GM23248 (cell line): ENCODE data around the gene DEGS1. TPM values are rescaled to one million over a fixed set of nuclear protein-coding genes. Genes with fewer than 3 reads are reported as not detected.

Experiments
- DNase-seq: peaks from one replicate; pipeline ENCODE4 v3.0.0-alpha.2; 2015
- H2AFZ ChIP-seq: fragments of 200-600 bp; sonication (generic); 2 replicates; pipeline ENCODE4 v1.6.1; 2016; ENCODE audit warnings: antibody characterized with exemption
- H3F3A ChIP-seq: fragments of 200-600 bp; sonication (generic); 2 replicates; pipeline ENCODE4 v1.6.1; 2016; ENCODE audit warnings: mild to moderate bottlenecking, antibody characterized with exemption, mixed run types; ENCODE audit not compliant: insufficient read depth
- H3K27ac ChIP-seq: fragments of 200-600 bp; sonication (generic); 2 replicates; pipeline ENCODE4 v1.5.1; 2016; ENCODE audit warnings: mild to moderate bottlenecking
- H3K27me3 ChIP-seq: fragments of 200-600 bp; sonication (generic); replicated peaks from 2 replicates; pipeline ENCODE4 v1.6.1; 2016; ENCODE audit warnings: mild to moderate bottlenecking; ENCODE audit not compliant: insufficient read depth
- H3K36me3 ChIP-seq: fragments of 200-600 bp; sonication (generic); 2 replicates; pipeline ENCODE4 v1.6.1; 2016; ENCODE audit warnings: low read depth, mild to moderate bottlenecking
- H3K4me1 ChIP-seq: fragments of 200-600 bp; sonication (generic); 2 replicates; pipeline ENCODE4 v1.6.1; 2016; ENCODE audit warnings: mild to moderate bottlenecking; ENCODE audit not compliant: insufficient read depth
- H3K4me2 ChIP-seq: fragments of 200-600 bp; sonication (generic); one replicate; pipeline ENCODE4 v1.6.1; 2016; ENCODE audit warnings: mild to moderate bottlenecking; ENCODE audit not compliant: unreplicated experiment
- H3K4me3 ChIP-seq: fragments of 200-600 bp; sonication (generic); 2 replicates; pipeline ENCODE4 v1.5.1; 2016; ENCODE audit warnings: mild to moderate bottlenecking
- H3K79me2 ChIP-seq: fragments of 200-600 bp; sonication (generic); 2 replicates; pipeline ENCODE4 v1.6.1; 2016; ENCODE audit warnings: mild to moderate bottlenecking; ENCODE audit not compliant: insufficient read depth
- H3K9ac ChIP-seq: fragments of 200-600 bp; sonication (generic); 2 replicates; pipeline ENCODE4 v1.6.1; 2016; ENCODE audit warnings: mild to moderate bottlenecking
- H3K9me2 ChIP-seq: fragments of 200-600 bp; sonication (generic); 2 replicates; pipeline ENCODE4 v1.6.1; 2016; ENCODE audit warnings: mixed run types, mild to moderate bottlenecking, moderate library complexity; ENCODE audit not compliant: insufficient read depth
- H3K9me3 ChIP-seq: fragments of 200-600 bp; sonication (generic); one replicate; pipeline ENCODE4 v1.6.1; 2017; ENCODE audit warnings: low read depth
- H4K20me1 ChIP-seq: fragments of 200-600 bp; sonication (generic); 2 replicates; pipeline ENCODE4 v1.6.0; 2016; ENCODE audit not compliant: insufficient read depth
- EZH2 ChIP-seq: fragments of 200-600 bp; sonication (generic); IDR thresholded peaks from 2 replicates; pipeline ENCODE4 v1.6.1; 2018; ENCODE audit warnings: antibody characterized with exemption, mild to moderate bottlenecking; ENCODE audit not compliant: insufficient read depth, poor library complexity, severe bottlenecking
- EZH2phosphoT487 ChIP-seq: fragments of 200-600 bp; sonication (generic); IDR thresholded peaks from 2 replicates; pipeline ENCODE4 v1.6.1; 2018; ENCODE audit warnings: antibody characterized with exemption, moderate library complexity, mild to moderate bottlenecking, low read depth; ENCODE audit not compliant: insufficient read depth
- WGBS, 2 experiments: methylation state at CpG; one replicate each; pipeline ENCODE4 v1.1.6; 2015 to 2017; ENCODE audit warnings: low lambda C conversion rate in 2 of 2, low coverage in 1 of 2; ENCODE audit errors: missing lambda C conversion rate in 2 of 2; 5-methylcytosine and 5-hydroxymethylcytosine counted together
- in situ Hi-C: fragments of 300-500 bp; cut with MboI; formaldehyde crosslinking; loops from 2 replicates; pipeline ENCODE4 v1.15.0; 2020
- polyA plus RNA-seq: library from polyadenylated mRNA; unstranded; fragments of >200 nt; fragmentation: Nextera tagmentation; extraction: Ambion mirVana; gene quantifications from 2 replicates; pipeline ENCODE4 v1.2.1, GENCODE V29; 2016
- total RNA-seq: library from RNA; depleted of rRNA; stranded (reverse); fragments of >200 nt; shearing (Covaris generic); gene quantifications from 2 replicates; pipeline ENCODE4 v1.2.3, GENCODE V29; 2014

Gene DEGS1
- total and polyA plus RNA-seq, 2 experiments from 2014 or later, result 227 to 265 TPM

- H3K27me3 ChIP-seq, result no peaks in the 10 kb centered on the region
- peak overlapping the region; percentile 86 for H3K27ac ChIP-seq
- peaks cover 21% of the 10 kb centered on the region; the same call in 1 of the 2 replicates for H3F3A ChIP-seq
- peak overlapping the region; percentile 84 for H3K4me3 ChIP-seq
- H3K9ac ChIP-seq, result no peak overlapping the region
- H3K9me3 ChIP-seq, result no peaks in the 10 kb centered on the region
- H3K9me2 ChIP-seq, result no peaks in the 10 kb centered on the region
- peaks cover 7% of the 10 kb centered on the region for H3K36me3 ChIP-seq
- peak overlapping the region; percentile 82 for H3K4me2 ChIP-seq
- in situ Hi-C loops, result no loop called here
- WGBS, 2 experiments, result 85 to 89% methylated on average over 8 of the region's 8 CpGs
- H3K79me2 ChIP-seq, result peaks cover 67% of the 10 kb centered on the region
- TF ChIP-seq EZH2 (no peak), EZH2phosphoT487 (no peak)
- H3K4me1 ChIP-seq, result peaks cover 14% of the 10 kb centered on the region
- no peak overlapping the region for H2AFZ ChIP-seq
- 0 out of 2 replicates have a peak, but pooled peaks cover 3% of the 10 kb centered on the region for H4K20me1 ChIP-seq
- DNase-seq, result no peak
Measured at GRCh38 chr1:224185208-224185607, 2.2 kb downstream of the DEGS1 start.

GRCh38 chr1:224188286-224188685 is 5.2 kb downstream of the DEGS1 start:
- H3K4me2 ChIP-seq, result no peak overlapping the region
- peaks cover 19% of the 10 kb centered on the region for H3K36me3 ChIP-seq
- no peak overlapping the region for H3K9ac ChIP-seq
- 0 out of 2 replicates have a peak, but pooled peaks cover 3% of the 10 kb centered on the region for H4K20me1 ChIP-seq
- no peaks in the 10 kb centered on the region for H3K9me3 ChIP-seq
- H3K27me3 ChIP-seq, result no peaks in the 10 kb centered on the region
- 97 to 100% methylated on average over 2 of the region's 2 CpGs for WGBS, 2 experiments
- peaks cover 14% of the 10 kb centered on the region for H3K4me1 ChIP-seq
- H3K27ac ChIP-seq, result no peak overlapping the region
- peaks cover 21% of the 10 kb centered on the region; the same call in 1 of the 2 replicates for H3F3A ChIP-seq
- no peak overlapping the region for H2AFZ ChIP-seq
- no peaks in the 10 kb centered on the region for H3K9me2 ChIP-seq
- no peak overlapping the region for H3K4me3 ChIP-seq
- H3K79me2 ChIP-seq, result peaks cover 96% of the 10 kb centered on the region
- in situ Hi-C loops, result no loop called here
- TF ChIP-seq EZH2phosphoT487, result no peak
- no peak for TF ChIP-seq EZH2
- DNase-seq, result no peak

- peaks cover 10% of the 10 kb centered on the region for H3K4me1 ChIP-seq
- no peak overlapping the region for H2AFZ ChIP-seq
- H3K4me2 ChIP-seq, result no peak overlapping the region
- TF ChIP-seq EZH2phosphoT487, result no peak
- no peak for TF ChIP-seq EZH2
- H3K9me2 ChIP-seq, result no peaks in the 10 kb centered on the region
- H3K9ac ChIP-seq, result no peak overlapping the region
- H3F3A ChIP-seq, result peaks cover 18% of the 10 kb centered on the region; the same call in 1 of the 2 replicates
- H3K9me3 ChIP-seq, result no peaks in the 10 kb centered on the region
- H3K36me3 ChIP-seq, result peaks cover 28% of the 10 kb centered on the region
- no peaks in the 10 kb centered on the region for H3K27me3 ChIP-seq
- no peak for DNase-seq
- H3K4me3 ChIP-seq, result no peak overlapping the region
- H3K79me2 ChIP-seq, result peaks cover 96% of the 10 kb centered on the region
- no peak overlapping the region for H3K27ac ChIP-seq
- 0 out of 2 replicates have a peak, but pooled peaks cover 3% of the 10 kb centered on the region for H4K20me1 ChIP-seq
- 99% methylated on average over 7 of the region's 7 CpGs for WGBS, 2 experiments
- in situ Hi-C loops, result no loop called here
Measured at GRCh38 chr1:224189561-224189960, 6.5 kb downstream of the DEGS1 start.

GRCh38 chr1:224192082-224192788 is 9.2 kb downstream of the DEGS1 start:
- H3K9me3 ChIP-seq, result no peaks in the 10 kb centered on the region
- DNase-seq, result no peak
- H3K9me2 ChIP-seq, result no peaks in the 10 kb centered on the region
- in situ Hi-C loops, result no loop called here
- 0 out of 2 replicates have a peak, but pooled peaks cover 3% of the 10 kb centered on the region for H4K20me1 ChIP-seq
- H3K27ac ChIP-seq, result no peak overlapping the region
- TF ChIP-seq EZH2, result no peak
- no peak for TF ChIP-seq EZH2phosphoT487
- no peaks in the 10 kb centered on the region for H3K27me3 ChIP-seq
- H3K4me1 ChIP-seq, result no peaks in the 10 kb centered on the region; the same call in 1 of the 2 replicates
- no peak overlapping the region for H3K9ac ChIP-seq
- H3K4me2 ChIP-seq, result no peak overlapping the region
- H3K4me3 ChIP-seq, result no peak overlapping the region
- 86 to 87% methylated on average over 5 of the region's 5 CpGs for WGBS, 2 experiments
- peaks cover 20% of the 10 kb centered on the region; the same call in 1 of the 2 replicates for H3F3A ChIP-seq
- H3K79me2 ChIP-seq, result peaks cover 70% of the 10 kb centered on the region
- peaks cover 28% of the 10 kb centered on the region for H3K36me3 ChIP-seq
- H2AFZ ChIP-seq, result no peak overlapping the region
